Gastrocnemius medialis (tissue), 4 donors: Measurements from ENCODE around the gene B4GALT3.

Experiments
- CTCF ChIP-seq, 5 experiments: fragments of 450-650 bp in 3 of 5; fragments of 200-600 bp in 2 of 5; sonication (generic) in 2 of 5; IDR thresholded peaks in 4 of 5; conservative IDR thresholded peaks in 1 of 5; 1 replicate in 4 of 5; 2 replicates in 1 of 5; pipeline ENCODE4 v1.5.1; 2016 to 2019; ENCODE audit warnings: antibody characterized with exemption in 5 of 5, mild to moderate bottlenecking in 3 of 5, moderate library complexity in 3 of 5
- POLR2A ChIP-seq, 2 donors: fragments of 450-650 bp; IDR thresholded peaks; one replicate each; pipeline ENCODE4 v1.6.1; 2017; ENCODE audit warnings: antibody characterized with exemption in 2 of 2, mild to moderate bottlenecking in 2 of 2, moderate library complexity in 2 of 2

DNA sequence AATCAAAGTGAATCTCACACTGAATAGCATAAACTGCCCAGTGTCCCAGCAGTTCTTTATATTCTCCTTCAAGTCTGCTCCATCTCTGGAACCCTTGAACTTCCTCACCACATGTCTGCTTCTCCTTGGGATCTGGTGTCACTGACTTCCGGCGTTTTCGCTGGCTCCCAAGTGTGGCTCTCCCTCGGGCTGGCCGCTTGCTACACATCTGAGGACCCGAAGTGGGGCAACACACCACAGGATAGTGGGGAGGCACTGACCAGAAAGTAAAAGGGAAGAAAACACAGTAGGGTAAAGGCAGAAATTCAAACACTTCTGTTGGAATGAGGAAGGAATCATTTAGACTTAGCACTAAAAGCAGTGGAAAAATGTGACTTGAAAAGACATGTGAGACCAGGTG lies 54.3 kb downstream of the B4GALT3 start:
- TF ChIP-seq CTCF (IDR thresholded peaks at IDR 0.05 in 4 of 5, conservative IDR thresholded peaks at IDR 0.05 in 1 of 5) (no peak), POLR2A (IDR thresholded peaks at IDR 0.05) (no peak)
